ENCODE measurements around the gene ZDHHC3.

DNA sequence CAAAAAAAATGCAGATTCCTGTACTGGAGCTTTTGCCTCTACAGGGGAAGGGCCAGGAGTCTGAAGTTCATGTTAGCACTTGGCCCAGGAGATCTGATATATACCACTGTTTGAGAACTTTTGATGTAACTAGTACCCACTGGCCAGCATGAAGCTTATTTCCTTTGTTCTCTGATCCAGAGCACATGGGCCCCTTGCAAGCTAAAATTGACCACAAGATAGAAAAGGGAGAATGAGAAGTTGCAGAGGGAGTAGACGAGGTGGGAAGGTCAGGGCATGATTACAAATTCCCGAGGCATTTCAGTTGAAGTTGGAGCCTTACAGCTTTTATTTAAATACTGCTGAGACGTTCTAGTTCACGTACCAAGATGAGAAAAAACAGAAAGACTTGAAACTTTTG lies 73.3 kb downstream of the ZDHHC3 start:
- TF ChIP-seq CTCF (IDR thresholded peaks at IDR 0.05; ENCODE audit: insufficient read depth, low read depth, low read length) (no peak), EZH2 (IDR thresholded peaks at IDR 0.05; ENCODE audit: insufficient read depth, low read length) (no peak)
